ENCODE results near the gene REC114. TPM values are rescaled to one million over a fixed set of nuclear protein-coding genes. Genes with fewer than 3 reads are reported as not detected.

REC114 gene
- total and polyA plus RNA-seq, 9 of the 15 experiments (the other 6 are each of a cell fraction or from before 2014, with no cell fraction given): 0.07 to 0.24 TPM; not detected in 7

GRCh38 chr15:73437543-73438109 lies 5.3 kb upstream of the REC114 start:
- no peaks in the 10 kb centered on the region; the same call in 1 of the 2 replicates for H4K20me1 ChIP-seq (replicated peaks; ENCODE audit: control insufficient read depth, insufficient read depth, low read length)
- no peak for TF ChIP-seq ZNF586 (CRISPR knock-in tag; conservative IDR thresholded peaks at IDR 0.05)
- no peak for TF ChIP-seq XRCC3 (IDR thresholded peaks at IDR 0.05)
- no peak for TF ChIP-seq FOXO4 (CRISPR knock-in tag; IDR thresholded peaks at IDR 0.05)
- no peak for TF ChIP-seq ILF3 (IDR thresholded peaks at IDR 0.05; ENCODE audit: borderline replicate concordance)
- no peak for TF ChIP-seq ZNF316 (IDR thresholded peaks at IDR 0.05)
- H3K4me3 ChIP-seq: no peak overlapping the region
- H3K36me3 ChIP-seq (ENCODE audit: control insufficient read depth, insufficient read depth, low read length): no peaks in the 10 kb centered on the region
- H3K4me1 ChIP-seq (replicated peaks in 1 of 2; ENCODE audit: control insufficient read depth in 2 of 2, insufficient read depth in 2 of 2, low read length in 2 of 2): no peaks in the 10 kb centered on the region
- no peak for DNase-seq (ENCODE audit: extremely low read depth in 1 of 4, low spot score in 3 of 4)
- H3K9me3 ChIP-seq (replicated peaks; ENCODE audit: control insufficient read depth, insufficient read depth, low read depth, low read length): no peaks in the 10 kb centered on the region; the same call in 1 of the 2 replicates
- no peak overlapping the region for H3K4me2 ChIP-seq (ENCODE audit: insufficient read depth, low read length)
- peaks cover 28 to 48% of the 10 kb centered on the region in 2 experiments for H3K27me3 ChIP-seq (ENCODE audit: control insufficient read depth in 2 of 2, insufficient read depth in 2 of 2, low read length in 2 of 2)
- POLR2A ChIA-PET: interaction anchor here (0.5 kb wide), 1 partner anchor 227 kb away, joined by 3 read pairs; no protein-coding TSS in a partner anchor
- ATAC-seq: no peak
- no peak overlapping the region for H3K9ac ChIP-seq (ENCODE audit: insufficient read depth in 1 of 2, low read depth in 2 of 2, low read length in 2 of 2)
- H3K27ac ChIP-seq (ENCODE audit: extremely low read depth, low read depth, low read length): no peak overlapping the region
- intact Hi-C loops (cut with micrococcal nuclease): no loop called here
- H2AFZ ChIP-seq (ENCODE audit: low read depth, low read length): no peak overlapping the region
- no peaks in the 10 kb centered on the region for H3K9me1 ChIP-seq (ENCODE audit: control insufficient read depth, insufficient read depth, low read length)
- CTCF ChIA-PET (ENCODE audit: low intra/inter-chr PET ratio): no interaction called here
- H3K79me2 ChIP-seq (ENCODE audit: control insufficient read depth, insufficient read depth, low read length): no peaks in the 10 kb centered on the region
- in situ Hi-C loops (cut with MboI): no loop called here
- 0% methylated on average over 4 of the region's 4 CpGs for WGBS (ENCODE audit: insufficient coverage, low coverage, missing lambda C conversion rate)
- BruUV-seq (replicated peaks): no TSS peak
- FAIRE-seq: no peak

Measured in K562 (cell line).